Esophagus squamous epithelium (tissue), 5 donors: ENCODE measurements around the gene PSMC3IP. TPM values are rescaled to one million over a fixed set of nuclear protein-coding genes. Genes with fewer than 3 reads are reported as not detected.
"Not testable (repeated sequence)": the region's sequence is repeated elsewhere in the genome, so short reads cannot be mapped to it uniquely, and the experiment has no call there.

Experiments
- DNase-seq: peaks from one replicate; lab custom pipeline; 2025; lab: John Stamatoyannopoulos, UW
- H3K27ac ChIP-seq, 4 donors: fragments of 200-600 bp; sonication (generic); one replicate each; pipeline ENCODE4 v1.5.1; 2016 to 2019; ENCODE audit warnings: mild to moderate bottlenecking in 1 of 4
- H3K27me3 ChIP-seq, 4 donors: fragments of 200-600 bp; sonication (generic); 1 replicate in 3 of 4; 2 replicates in 1 of 4; pipeline versions ENCODE4 v1.5.1 to v1.6.0; 2017 to 2021; ENCODE audit warnings: antibody characterized with exemption in 1 of 4
- H3K36me3 ChIP-seq, 3 donors: fragments of 200-600 bp; sonication (generic); one replicate each; pipeline ENCODE4 v1.5.1; 2016 to 2019
- H3K4me1 ChIP-seq, 3 donors: fragments of 200-600 bp; sonication (generic); one replicate each; pipeline ENCODE4 v1.5.1; 2017 to 2019
- H3K4me3 ChIP-seq, 4 donors: fragments of 200-600 bp; sonication (generic); 1 replicate in 3 of 4; 2 replicates in 1 of 4; pipeline ENCODE4 v1.5.1; 2016 to 2019; ENCODE audit warnings: mild to moderate bottlenecking in 2 of 4, moderate library complexity in 1 of 4
- H3K9me3 ChIP-seq, 3 donors: fragments of 200-600 bp; sonication (generic); one replicate each; pipeline ENCODE4 v1.5.1; 2016 to 2019
- POLR2A ChIP-seq, 4 donors: fragments of 450-650 bp; IDR thresholded peaks; one replicate each; pipeline ENCODE4 v1.6.1; 2017; ENCODE audit warnings: antibody characterized with exemption in 4 of 4, mild to moderate bottlenecking in 4 of 4, moderate library complexity in 3 of 4
- WGBS, 2 donors: methylation state at CpG; one replicate each; pipeline ENCODE4 v1.1.5; 2018; 5-methylcytosine and 5-hydroxymethylcytosine counted together
- intact Hi-C: fragments of 100-400 bp; cut with DNase I; formaldehyde crosslinking; loops from one replicate; pipeline ENCODE4 v1.15.0; 2022
- total RNA-seq, 4 donors: library from RNA; depleted of rRNA; stranded (reverse); fragments of >200 nt; gene quantifications; one replicate each; pipeline ENCODE4 v1.1.0, GENCODE V29; 2016
- TF ChIP-seq, protein P1 (sequence below), 6 experiments: fragments of 450-650 bp in 4 of 6; fragments of 200-600 bp in 2 of 6; sonication (generic) in 2 of 6; IDR thresholded peaks; one replicate each; pipeline ENCODE4 v1.5.1; 2016 to 2019; ENCODE audit warnings: antibody characterized with exemption in 6 of 6, mild to moderate bottlenecking in 4 of 6, moderate library complexity in 4 of 6
- donor health status: DM: yes; HTN: yes; CAD: no.

Gene PSMC3IP
- total RNA-seq, 4 donors from 2014 or later: 0.61 to 4.8 (median 2.8) TPM

DNA sequence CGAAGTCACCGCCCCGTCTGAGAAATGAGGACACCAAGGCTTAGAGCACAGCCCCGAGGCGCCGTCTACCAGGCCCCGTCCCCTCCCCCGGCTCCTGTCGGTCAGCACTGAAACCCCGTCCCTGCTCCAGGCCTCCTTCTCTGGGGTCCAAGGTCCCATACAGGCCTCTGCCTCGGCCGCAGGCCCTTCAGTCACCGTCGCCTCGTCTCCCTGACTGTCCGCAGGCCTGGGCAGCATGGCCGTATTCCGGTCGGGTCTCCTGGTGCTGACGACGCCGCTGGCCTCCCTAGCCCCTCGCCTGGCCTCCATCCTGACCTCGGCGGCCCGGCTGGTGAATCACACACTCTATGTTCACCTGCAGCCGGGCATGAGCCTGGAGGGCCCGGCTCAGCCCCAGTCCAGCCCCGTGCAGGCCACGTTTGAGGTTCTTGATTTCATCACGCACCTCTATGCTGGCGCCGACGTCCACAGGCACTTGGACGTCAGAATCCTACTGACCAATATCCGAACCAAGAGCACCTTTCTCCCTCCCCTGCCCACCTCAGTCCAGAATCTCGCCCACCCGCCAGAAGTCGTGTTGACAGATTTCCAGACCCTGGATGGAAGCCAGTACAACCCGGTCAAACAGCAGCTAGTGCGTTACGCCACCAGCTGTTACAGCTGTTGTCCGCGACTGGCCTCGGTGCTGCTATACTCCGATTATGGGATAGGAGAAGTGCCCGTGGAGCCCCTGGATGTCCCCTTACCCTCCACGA, 15.0 kb downstream of the PSMC3IP start:
- Histone ChIP-seq H3K27ac (peak overlapping the region; percentile 87 to 94 (median 90)), H3K4me3 (peak overlapping the region; percentile 66 to 91 (median 79)), H3K36me3 (peaks cover 13 to 27% (median 15%) of the 10 kb centered on the region in 3 donors), H3K4me1 (peaks cover 31 to 71% (median 35%) of the 10 kb centered on the region in 3 donors), H3K27me3 (no peaks in the 10 kb centered on the region), H3K9me3 (no peaks in the 10 kb centered on the region)
- intact Hi-C loops: no loop called here
- 2 to 17% methylated on average over 10 to 22 of the region's 48 CpGs for WGBS, 2 donors
- no peak for DNase-seq
- TF ChIP-seq, protein P1, sequence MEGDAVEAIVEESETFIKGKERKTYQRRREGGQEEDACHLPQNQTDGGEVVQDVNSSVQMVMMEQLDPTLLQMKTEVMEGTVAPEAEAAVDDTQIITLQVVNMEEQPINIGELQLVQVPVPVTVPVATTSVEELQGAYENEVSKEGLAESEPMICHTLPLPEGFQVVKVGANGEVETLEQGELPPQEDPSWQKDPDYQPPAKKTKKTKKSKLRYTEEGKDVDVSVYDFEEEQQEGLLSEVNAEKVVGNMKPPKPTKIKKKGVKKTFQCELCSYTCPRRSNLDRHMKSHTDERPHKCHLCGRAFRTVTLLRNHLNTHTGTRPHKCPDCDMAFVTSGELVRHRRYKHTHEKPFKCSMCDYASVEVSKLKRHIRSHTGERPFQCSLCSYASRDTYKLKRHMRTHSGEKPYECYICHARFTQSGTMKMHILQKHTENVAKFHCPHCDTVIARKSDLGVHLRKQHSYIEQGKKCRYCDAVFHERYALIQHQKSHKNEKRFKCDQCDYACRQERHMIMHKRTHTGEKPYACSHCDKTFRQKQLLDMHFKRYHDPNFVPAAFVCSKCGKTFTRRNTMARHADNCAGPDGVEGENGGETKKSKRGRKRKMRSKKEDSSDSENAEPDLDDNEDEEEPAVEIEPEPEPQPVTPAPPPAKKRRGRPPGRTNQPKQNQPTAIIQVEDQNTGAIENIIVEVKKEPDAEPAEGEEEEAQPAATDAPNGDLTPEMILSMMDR (IDR thresholded peaks at IDR 0.05): no peak
- TF ChIP-seq POLR2A (IDR thresholded peaks at IDR 0.05): no peak

DNA sequence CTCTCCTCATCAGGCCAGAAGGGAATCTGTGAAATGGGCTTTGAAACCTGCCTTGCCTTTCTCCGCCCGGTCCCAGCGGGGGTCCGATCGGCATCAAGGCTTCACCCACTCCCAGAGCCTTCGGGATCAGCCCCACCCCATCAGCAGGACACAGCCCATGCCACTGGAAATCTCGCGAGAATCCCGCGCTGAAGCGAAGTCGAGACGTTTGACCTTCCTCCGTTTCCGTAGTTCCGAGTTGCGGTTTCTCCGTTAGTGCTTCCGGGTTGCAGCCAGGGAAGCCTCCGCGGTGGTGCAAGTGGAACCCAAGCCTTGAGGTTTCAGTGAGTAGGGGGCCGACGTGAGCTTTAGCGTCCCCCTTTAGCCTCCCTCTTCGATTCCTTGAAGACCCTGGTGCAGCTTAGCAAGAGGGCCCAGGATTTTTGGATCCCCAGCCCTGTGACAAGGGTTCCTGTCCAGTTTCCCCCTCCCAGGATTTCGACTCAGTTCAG, 15.6 kb downstream of the PSMC3IP start, which contains the start of gene COASY:
Gene COASY, plus strand, starts transcription at position 252 of the 491 bp plus-strand sequence. CDS start 475 bp downstream, outside the sequence.
- DNase-seq: peak; percentile 52
- TF ChIP-seq, protein P1 (IDR thresholded peaks at IDR 0.05): peak in 1 of 6 experiments; percentile 38
- TF ChIP-seq POLR2A (IDR thresholded peaks at IDR 0.05): peak in 3 of 4 donors; percentile 14 to 66 (median 46)
- H3K27me3 ChIP-seq: no peaks in the 10 kb centered on the region
- intact Hi-C loops: no loop called here
- no peaks in the 10 kb centered on the region for H3K9me3 ChIP-seq
- H3K36me3 ChIP-seq: peaks cover 13 to 27% (median 15%) of the 10 kb centered on the region in 3 donors
- 0% methylated on average over 1 to 12 of the region's 26 CpGs for WGBS, 2 donors
- peak within 1 kb of the TSS; percentile 87 to 94 (median 90) for H3K27ac ChIP-seq
- H3K4me1 ChIP-seq: peaks cover 31 to 67% (median 33%) of the 10 kb centered on the region in 3 donors
- peak within 1 kb of the TSS; percentile 66 to 91 (median 79) for H3K4me3 ChIP-seq

DNA sequence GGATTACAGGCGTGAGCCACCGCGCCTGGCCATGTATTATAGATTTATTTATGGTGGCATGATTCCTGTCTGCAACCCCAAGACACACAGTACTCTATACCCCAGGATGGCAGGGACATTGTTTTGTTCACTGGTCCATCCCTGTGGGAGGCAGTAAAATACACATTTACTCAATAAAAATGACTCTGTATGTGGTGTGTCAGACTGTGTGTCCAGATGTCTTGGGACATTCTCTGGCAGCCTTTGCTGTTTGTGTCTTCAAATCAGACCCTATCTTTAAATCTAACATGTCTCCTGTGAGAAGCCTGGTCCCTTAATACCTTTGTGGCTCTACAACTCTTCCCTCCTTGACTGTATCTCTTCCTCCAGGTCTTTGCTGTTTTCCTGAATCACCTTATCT, 17.3 kb downstream of the PSMC3IP start:
- Histone ChIP-seq H3K27me3 (no peaks in the 10 kb centered on the region), H3K4me3 (no peak overlapping the region), H3K27ac (peak overlapping the region in 1 of 4 donors; percentile 2), H3K9me3 (no peaks in the 10 kb centered on the region), H3K4me1 (peaks cover 23 to 65% (median 29%) of the 10 kb centered on the region in 3 donors), H3K36me3 (peaks cover 10 to 15% (median 13%) of the 10 kb centered on the region in 3 donors)
- intact Hi-C loops: no loop called here
- no peak for DNase-seq
- TF ChIP-seq POLR2A (IDR thresholded peaks at IDR 0.05): no peak
- 91% methylated on average over 3 of the region's 3 CpGs; no CpG with 5 or more reads in 1 of the 2 donors for WGBS, 2 donors

DNA sequence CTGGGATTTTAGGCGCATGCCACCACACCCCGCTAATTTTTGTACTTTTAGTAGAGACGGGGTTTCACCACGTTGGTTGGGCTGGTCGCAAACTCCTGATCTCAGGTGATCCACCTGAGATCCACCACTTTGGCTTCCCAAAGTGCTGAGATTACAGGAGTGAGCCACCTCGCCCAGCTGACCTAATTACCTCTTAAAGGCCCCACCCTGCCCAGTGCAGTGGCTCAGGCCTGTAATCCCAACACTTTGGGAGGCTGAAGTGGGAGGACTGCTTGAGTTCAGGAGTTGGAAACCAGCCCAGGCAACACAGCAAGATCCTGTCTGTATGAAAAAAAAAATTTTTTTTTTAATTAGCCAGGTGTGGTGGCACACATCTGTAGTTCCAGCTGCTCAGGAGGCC, 18.5 kb downstream of the PSMC3IP start:
- H3K36me3 ChIP-seq: peaks cover 0 to 3% (median 2%) of the 10 kb centered on the region in 3 donors
- no peaks in the 10 kb centered on the region for H3K27me3 ChIP-seq
- DNase-seq: no peak
- H3K4me3 ChIP-seq: no peak overlapping the region
- peaks cover 21 to 66% (median 31%) of the 10 kb centered on the region in 3 donors for H3K4me1 ChIP-seq
- no peaks in the 10 kb centered on the region for H3K9me3 ChIP-seq
- H3K27ac ChIP-seq: peak overlapping the region in 2 of 4 donors; percentile 3 to 20
- intact Hi-C loops: no loop called here
- WGBS, 2 donors: 78 to 83% methylated on average over 4 to 6 of the region's 6 CpGs
- TF ChIP-seq POLR2A (IDR thresholded peaks at IDR 0.05): no peak
- TF ChIP-seq, protein P1 (IDR thresholded peaks at IDR 0.05): no peak

DNA sequence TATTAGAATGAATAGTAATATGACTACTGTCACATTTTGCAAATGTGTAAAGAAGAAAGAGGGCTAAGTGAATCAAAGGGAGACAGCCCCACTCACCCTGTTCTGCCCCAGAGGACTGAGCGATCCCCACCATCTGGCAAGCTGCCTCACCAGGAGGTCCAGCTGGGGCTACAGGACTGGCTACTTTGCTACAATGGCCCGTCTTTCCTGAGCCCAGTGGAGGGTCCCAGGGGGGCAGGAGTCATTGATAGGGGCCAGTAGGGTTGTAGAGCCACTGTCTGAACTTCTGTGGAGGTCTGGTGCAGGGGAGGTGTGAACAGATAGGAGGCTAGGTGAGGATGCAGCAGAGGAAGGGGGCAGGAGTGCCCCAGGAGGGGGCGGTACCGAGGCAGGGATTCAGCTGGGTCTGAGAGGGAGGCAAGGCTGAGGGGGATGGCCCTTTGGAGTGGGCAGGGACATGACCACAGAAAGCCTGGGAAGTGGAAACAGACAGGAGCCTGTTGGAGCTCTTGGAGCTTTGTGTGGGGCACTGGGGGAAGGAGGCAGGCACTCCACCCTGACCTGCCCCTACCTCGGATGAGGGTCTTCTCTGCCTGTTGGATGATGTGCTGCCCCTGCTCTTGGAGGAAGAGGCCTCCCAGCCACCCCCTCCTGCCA, 21.4 kb downstream of the PSMC3IP start:
- H3K9me3 ChIP-seq, H3K27ac ChIP-seq, H3K4me3 ChIP-seq, intact Hi-C loops, H3K27me3 ChIP-seq, H3K36me3 ChIP-seq, DNase-seq: not testable (repeated sequence)
- H3K4me1 ChIP-seq: peaks cover 7 to 59% (median 24%) of the 10 kb centered on the region in 3 donors
- 65% methylated on average over 5 of the region's 5 CpGs for WGBS, 2 donors
